IMR-90 (cell line): ENCODE results near the gene RSBN1L.
"Not testable (repeated sequence)": the region's sequence is repeated elsewhere in the genome, so short reads cannot be mapped to it uniquely, and the experiment has no call there.

Source experiments
- BHLHE40 ChIP-seq: fragments of 150-350 bp; IDR thresholded peaks from 2 replicates; pipeline ENCODE4 v1.6.1; 2016; ENCODE audit warnings: mild to moderate bottlenecking, low read depth, low read length
- CEBPB ChIP-seq: IDR thresholded peaks from 2 replicates; pipeline ENCODE4 v1.6.1; 2012; ENCODE audit warnings: low read depth, low read length, improper control_type of control experiment
- CHD1 ChIP-seq: IDR thresholded peaks from 2 replicates; pipeline ENCODE4 v1.6.1; 2012; ENCODE audit warnings: low read depth, low read length, improper control_type of control experiment
- FOS ChIP-seq: fragments of 150-350 bp; IDR thresholded peaks from 2 replicates; pipeline ENCODE4 v1.6.1; 2016; ENCODE audit warnings: low read depth, low read length
- MAFK ChIP-seq: IDR thresholded peaks from 2 replicates; pipeline ENCODE4 v1.6.1; 2012; ENCODE audit warnings: low read depth, low read length, improper control_type of control experiment
- MAZ ChIP-seq: IDR thresholded peaks from 2 replicates; pipeline ENCODE4 v1.6.1; 2012; ENCODE audit warnings: low read depth, mild to moderate bottlenecking, low read length, improper control_type of control experiment, moderate library complexity, borderline replicate concordance
- MXI1 ChIP-seq: IDR thresholded peaks from 2 replicates; pipeline ENCODE4 v1.6.1; 2012; ENCODE audit warnings: low read depth, mild to moderate bottlenecking, low read length, moderate library complexity, borderline replicate concordance
- POLR2A ChIP-seq: IDR thresholded peaks from 2 replicates; pipeline ENCODE4 v1.6.1; 2012; ENCODE audit warnings: mild to moderate bottlenecking, low read depth, low read length
- RAD21 ChIP-seq: IDR thresholded peaks from 2 replicates; pipeline ENCODE4 v1.6.1; 2012; ENCODE audit warnings: low read length, improper control_type of control experiment
- RCOR1 ChIP-seq: IDR thresholded peaks from 2 replicates; pipeline ENCODE4 v1.6.1; 2012; ENCODE audit warnings: mild to moderate bottlenecking, low read length, improper control_type of control experiment; ENCODE audit not compliant: insufficient replicate concordance
- RFX5 ChIP-seq: IDR thresholded peaks from 2 replicates; pipeline ENCODE4 v1.8.0; 2012; ENCODE audit warnings: low read depth, mild to moderate bottlenecking, low read length, moderate library complexity
- SMC3 ChIP-seq: fragments of 150-350 bp; IDR thresholded peaks from 2 replicates; pipeline ENCODE4 v1.6.1; 2016; ENCODE audit warnings: low read depth, mild to moderate bottlenecking, antibody characterized with exemption, low read length, moderate library complexity
- USF2 ChIP-seq: fragments of 150-350 bp; IDR thresholded peaks from 2 replicates; pipeline ENCODE4 v1.6.1; 2017; ENCODE audit warnings: mild to moderate bottlenecking, antibody characterized with exemption, low read length, low read depth
- TF ChIP-seq, protein P1 (sequence below): conservative IDR thresholded peaks from 2 replicates; pipeline ENCODE4 v1.5.1; 2012; ENCODE audit warnings: mild to moderate bottlenecking, low read depth, low read length, improper control_type of control experiment

GRCh38 chr7:77717566-77717965, 21.3 kb downstream of the RSBN1L start:
- not testable (repeated sequence) for TF ChIP-seq POLR2A, CEBPB, MXI1, BHLHE40, FOS, RCOR1, MAFK, SMC3, MAZ, CHD1, RFX5, RAD21, USF2
- TF ChIP-seq, protein P1, sequence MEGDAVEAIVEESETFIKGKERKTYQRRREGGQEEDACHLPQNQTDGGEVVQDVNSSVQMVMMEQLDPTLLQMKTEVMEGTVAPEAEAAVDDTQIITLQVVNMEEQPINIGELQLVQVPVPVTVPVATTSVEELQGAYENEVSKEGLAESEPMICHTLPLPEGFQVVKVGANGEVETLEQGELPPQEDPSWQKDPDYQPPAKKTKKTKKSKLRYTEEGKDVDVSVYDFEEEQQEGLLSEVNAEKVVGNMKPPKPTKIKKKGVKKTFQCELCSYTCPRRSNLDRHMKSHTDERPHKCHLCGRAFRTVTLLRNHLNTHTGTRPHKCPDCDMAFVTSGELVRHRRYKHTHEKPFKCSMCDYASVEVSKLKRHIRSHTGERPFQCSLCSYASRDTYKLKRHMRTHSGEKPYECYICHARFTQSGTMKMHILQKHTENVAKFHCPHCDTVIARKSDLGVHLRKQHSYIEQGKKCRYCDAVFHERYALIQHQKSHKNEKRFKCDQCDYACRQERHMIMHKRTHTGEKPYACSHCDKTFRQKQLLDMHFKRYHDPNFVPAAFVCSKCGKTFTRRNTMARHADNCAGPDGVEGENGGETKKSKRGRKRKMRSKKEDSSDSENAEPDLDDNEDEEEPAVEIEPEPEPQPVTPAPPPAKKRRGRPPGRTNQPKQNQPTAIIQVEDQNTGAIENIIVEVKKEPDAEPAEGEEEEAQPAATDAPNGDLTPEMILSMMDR = not testable (repeated sequence)
